HG02759 (cell line): ENCODE data around the gene MTHFD1.

Experiments used
- ATAC-seq: cut with Tn5 transposase; IDR thresholded peaks from one replicate; pipeline ENCODE4 v1.9.1; 2021; ENCODE audit warnings: mild to moderate bottlenecking, moderate library complexity; ENCODE audit not compliant: unreplicated experiment

The MTHFD1 gene

GRCh38 chr14:64405295-64405694, 17.1 kb downstream of the MTHFD1 start:
- no peak for ATAC-seq

DNA sequence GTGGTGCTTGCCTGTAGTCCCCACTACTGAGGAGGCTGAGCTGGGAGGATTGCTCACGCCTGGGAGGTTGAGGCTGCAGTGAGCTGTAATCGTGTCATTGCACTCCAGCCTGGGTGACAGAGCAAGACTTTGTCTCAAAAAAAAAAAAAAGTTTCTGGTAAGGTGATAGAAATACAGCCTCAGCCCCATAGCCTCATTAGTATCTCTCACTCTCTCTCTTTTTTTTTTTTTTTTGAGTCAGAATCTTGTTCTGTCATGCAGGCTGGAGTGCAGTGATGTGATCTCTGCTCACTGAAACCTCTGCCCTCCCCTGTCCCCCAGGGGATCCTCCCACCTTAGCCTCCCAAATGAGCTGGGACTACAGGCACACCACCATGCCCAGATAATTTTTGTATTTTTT, 19.2 kb downstream of the MTHFD1 start:
- peak; percentile 50 for ATAC-seq

GRCh38 chr14:64409126-64409920, 21.2 kb downstream of the MTHFD1 start:
- peak; percentile 59 for ATAC-seq

DNA sequence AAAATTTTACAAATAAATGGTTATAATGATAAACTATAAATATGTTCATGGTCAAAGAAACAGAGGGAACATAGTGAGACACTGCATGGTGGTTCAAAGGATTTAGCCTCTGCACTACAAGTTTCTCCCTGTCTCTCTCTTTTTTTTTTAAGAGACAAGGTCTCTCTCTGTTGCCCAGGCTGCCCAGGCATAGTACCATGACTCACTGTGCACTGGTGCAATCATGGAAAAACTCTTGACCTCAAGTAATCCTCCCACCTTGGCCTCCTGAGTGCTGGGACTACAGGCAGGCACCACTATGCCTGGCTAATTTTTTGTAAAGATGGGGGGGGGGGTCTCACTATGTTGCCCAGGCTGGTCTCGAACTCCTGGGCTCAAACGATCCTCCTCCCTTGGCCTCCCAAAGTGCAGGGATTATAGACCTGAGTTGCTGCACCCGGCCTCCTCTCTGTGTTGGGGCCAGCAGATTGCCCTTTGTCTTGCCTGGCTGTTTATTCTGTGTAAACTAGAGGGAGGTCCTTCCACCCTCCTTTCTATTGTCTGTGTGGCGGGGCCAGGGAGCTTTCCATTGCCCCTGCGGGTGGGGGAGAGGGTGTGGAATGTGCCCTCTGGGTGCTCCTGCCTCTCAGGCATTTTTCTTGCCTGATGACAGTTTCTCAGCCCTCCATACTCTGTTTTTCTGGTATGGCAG, 22.1 kb downstream of the MTHFD1 start:
- no peak for ATAC-seq

- no peak for ATAC-seq
Observed at GRCh38 chr14:64411001-64411400, 22.8 kb downstream of the MTHFD1 start.

DNA sequence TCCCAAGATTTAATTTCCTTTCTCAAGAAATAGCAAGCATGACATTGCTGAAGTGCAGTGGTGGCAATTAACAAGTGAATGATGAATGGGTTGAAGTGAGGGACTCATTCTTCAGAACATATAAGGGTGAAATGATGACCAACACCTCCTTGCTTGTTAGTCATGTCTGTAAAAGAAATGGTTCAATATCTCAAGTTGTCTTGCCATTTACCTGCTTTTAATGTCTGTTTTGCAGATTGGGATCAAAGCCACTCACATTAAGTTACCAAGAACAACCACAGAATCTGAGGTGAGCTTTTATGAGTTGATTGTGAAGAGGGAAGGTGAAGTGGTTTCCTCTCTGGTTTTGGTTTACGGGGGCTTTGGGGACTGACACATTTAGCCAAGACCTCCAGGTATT, 24.1 kb downstream of the MTHFD1 start:
- no peak for ATAC-seq

GRCh38 chr14:64416348-64416932, 28.3 kb downstream of the MTHFD1 start:
- no peak for ATAC-seq

DNA sequence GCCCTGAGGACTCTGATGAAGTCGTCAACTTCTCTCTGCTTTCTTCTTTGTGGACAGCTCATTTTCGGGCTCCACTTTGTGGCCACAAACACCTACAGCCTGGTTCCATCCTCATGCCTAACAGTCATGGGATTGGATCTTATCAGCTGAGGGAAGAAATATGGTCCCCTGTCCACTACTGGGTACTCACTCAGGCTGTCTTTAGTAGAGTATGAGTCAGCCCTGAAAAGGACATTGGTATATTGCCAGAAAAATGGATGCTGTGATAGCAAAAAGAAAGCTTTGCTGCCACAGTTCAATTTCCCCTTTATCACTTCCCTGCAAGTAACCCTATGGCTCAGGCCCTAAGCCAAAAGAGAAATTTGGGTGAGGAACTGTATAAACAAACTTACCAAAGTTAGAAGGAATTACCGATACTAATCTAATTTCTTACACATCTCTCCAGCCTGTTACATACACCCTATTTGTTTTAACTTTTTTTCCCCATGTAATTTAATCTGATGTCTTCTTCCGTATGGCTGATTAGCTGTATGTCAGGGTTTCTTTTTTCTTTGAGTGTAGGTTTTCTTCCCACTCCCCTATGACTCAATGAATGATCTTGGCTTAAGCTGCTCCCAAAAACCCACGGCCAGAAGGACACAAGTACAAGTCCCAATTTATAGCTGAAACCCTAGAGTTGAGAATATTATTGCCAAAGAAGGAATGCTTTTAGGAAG, 29.1 kb downstream of the MTHFD1 start:
- ATAC-seq, result no peak

- no peak for ATAC-seq
Observed at GRCh38 chr14:64417771-64418125, 29.6 kb downstream of the MTHFD1 start.

GRCh38 chr14:64419003-64419402, 30.9 kb downstream of the MTHFD1 start:
- ATAC-seq, result no peak

DNA sequence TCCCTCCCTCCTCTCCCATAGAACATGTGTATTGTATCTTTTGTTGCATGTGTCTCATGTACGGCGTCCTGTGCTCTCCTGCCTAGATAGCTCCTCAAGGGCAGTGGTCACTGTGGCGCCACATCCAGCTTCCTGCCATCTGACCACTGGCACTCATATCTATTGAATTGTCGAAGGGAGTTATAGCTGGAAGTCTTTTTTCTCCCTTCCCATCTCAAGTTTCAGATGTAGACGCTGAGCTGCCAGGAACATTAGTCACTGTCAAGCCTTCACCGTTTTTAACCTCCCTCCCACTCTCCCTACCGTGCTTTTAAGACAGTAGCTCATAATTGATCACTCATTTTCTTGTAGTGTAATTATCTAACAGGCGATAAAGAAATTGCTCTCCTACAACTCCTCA, 33.0 kb downstream of the MTHFD1 start:
- no peak for ATAC-seq

- no peak for ATAC-seq
Observed at GRCh38 chr14:64422005-64422404, 33.9 kb downstream of the MTHFD1 start.

DNA sequence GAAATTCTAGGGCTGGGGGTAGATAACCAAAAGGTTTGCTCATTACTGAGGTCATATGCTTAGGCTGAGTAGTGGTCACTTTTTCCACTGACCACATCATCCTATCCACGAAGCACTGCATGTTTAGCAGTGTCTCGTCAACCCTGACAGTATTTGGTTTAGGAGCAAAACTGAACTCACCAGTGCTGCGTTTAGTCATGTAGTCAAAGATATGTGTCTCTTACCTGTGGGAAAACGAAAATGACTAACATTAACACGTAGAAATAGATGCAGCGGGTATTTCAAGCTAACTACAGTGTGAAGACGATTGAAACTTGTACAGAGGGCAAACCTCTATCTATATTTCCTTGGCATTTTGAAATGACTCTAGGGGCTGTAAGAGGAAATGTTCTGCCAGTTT, 34.6 kb downstream of the MTHFD1 start:
- ATAC-seq, result no peak

DNA sequence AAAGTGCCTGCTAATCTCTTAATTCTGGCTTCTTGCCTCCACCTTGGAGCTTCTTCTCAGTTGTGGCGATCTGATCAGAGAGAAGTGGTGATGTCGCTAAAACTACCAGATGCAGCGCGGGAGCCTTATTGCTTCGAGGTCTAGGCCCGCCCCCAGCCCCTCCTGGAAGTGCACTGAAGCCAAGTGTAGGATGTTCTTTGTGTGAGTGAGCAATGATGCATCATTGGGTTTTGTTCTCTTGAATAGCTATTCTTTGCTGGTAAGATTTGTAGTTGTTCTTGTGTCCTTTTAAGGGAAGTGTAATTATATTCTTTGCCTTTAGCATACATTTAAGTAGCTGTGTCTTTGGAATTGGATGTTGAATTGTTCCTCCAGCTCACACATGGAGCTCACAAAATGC, 35.8 kb downstream of the MTHFD1 start:
- ATAC-seq, result no peak

- no peak for ATAC-seq
Observed at GRCh38 chr14:64434528-64434927, 46.4 kb downstream of the MTHFD1 start.

- no peak for ATAC-seq
Observed at GRCh38 chr14:64438181-64438841, 50.2 kb downstream of the MTHFD1 start.

DNA sequence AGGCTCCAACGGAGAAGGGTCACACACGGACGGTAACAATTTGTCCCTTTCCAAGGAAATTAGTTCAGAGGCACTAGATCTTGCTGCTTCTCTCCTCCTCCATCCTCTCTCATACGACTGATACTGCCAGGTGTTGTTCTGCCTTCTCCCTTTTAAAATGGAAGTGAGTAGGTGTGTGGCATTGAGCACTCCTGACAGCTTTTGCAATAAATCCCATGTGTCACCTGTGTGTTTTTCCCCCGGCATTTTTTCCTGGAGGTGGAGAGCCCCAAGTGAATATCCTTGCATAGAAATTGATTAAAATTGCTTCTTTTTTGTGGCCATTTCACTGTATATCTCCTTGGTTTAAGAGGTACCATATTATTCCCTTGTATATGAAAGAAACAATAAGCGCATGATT, 51.0 kb downstream of the MTHFD1 start:
- no peak for ATAC-seq

- no peak for ATAC-seq
Observed at GRCh38 chr14:64440494-64440893, 52.3 kb downstream of the MTHFD1 start.

DNA sequence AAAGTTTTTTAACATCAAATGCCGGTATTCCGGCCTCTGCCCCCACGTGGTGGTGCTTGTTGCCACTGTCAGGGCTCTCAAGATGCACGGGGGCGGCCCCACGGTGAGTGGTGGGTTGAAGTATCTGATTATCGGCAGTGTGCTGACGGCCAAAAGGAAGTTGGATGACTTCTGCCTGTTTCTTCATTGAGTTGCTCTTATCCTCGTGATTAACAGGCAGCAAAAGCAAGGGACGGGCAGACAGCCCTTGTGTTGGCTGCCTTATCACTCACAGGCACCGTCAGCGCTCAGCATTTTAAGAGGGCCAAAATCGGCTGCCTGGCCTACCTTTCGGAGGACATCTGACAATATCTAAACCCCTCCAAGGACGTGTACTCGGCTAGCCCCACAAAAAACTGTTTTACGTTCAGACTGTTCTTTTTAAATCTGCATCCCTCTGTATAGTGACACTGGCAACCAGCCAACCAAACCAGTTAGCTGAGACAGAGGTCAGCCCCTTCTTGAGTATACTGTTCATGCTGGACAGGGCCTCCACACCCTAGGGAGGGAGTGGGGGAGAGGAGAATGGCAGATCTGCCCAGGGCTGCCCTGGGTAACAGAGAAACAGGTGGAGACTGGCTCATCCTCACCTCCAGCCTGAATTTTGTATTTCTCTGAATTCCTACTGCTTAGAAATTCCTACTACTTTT, 54.3 kb downstream of the MTHFD1 start:
- ATAC-seq, result no peak

GRCh38 chr14:64444140-64444539, 56.0 kb downstream of the MTHFD1 start:
- ATAC-seq, result no peak
